Activated CD8-positive, alpha-beta memory T cell treated with anti-CD3 and anti-CD28 coated beads, Interleukin-2, amount 50 U/mL, for 4 hours (primary cell): ENCODE results near the gene TFEB.

Experiments used
- DNase-seq: peaks from one replicate; pipeline ENCODE4 v3.0.0-alpha.2; 2020

The TFEB gene

GRCh38 chr6:41736800-41737555 is 1.6 kb upstream of the TFEB start:
- DNase-seq = no peak

GRCh38 chr6:41736186-41736733 is 852 bp upstream of the TFEB start:
- DNase-seq = no peak

GRCh38 chr6:41734666-41735426 is 562 bp downstream of the TFEB start:
- peak; percentile 67 for DNase-seq

GRCh38 chr6:41733707-41734665 is 1.4 kb downstream of the TFEB start:
- DNase-seq = peak; percentile 64

- no peak for DNase-seq
Measured at GRCh38 chr6:41733360-41733706, 2.1 kb downstream of the TFEB start.

- DNase-seq = peak; percentile 58
Measured at GRCh38 chr6:41732591-41733359, 2.6 kb downstream of the TFEB start.

GRCh38 chr6:41732149-41732548 is 3.3 kb downstream of the TFEB start:
- DNase-seq = no peak

GRCh38 chr6:41731561-41732086 is 3.8 kb downstream of the TFEB start:
- DNase-seq = no peak

GRCh38 chr6:41730531-41731436 is 4.6 kb downstream of the TFEB start:
- DNase-seq = no peak

GRCh38 chr6:41729624-41730023 is 5.8 kb downstream of the TFEB start:
- DNase-seq = no peak

- DNase-seq = no peak
Measured at GRCh38 chr6:41728954-41729353, 6.5 kb downstream of the TFEB start.

- DNase-seq = no peak
Measured at GRCh38 chr6:41728073-41728936, 7.1 kb downstream of the TFEB start.

GRCh38 chr6:41727705-41728072 is 7.7 kb downstream of the TFEB start:
- no peak for DNase-seq

- DNase-seq = no peak
Measured at GRCh38 chr6:41726876-41727275, 8.5 kb downstream of the TFEB start.

GRCh38 chr6:41724586-41725501 is 10.6 kb downstream of the TFEB start:
- DNase-seq = no peak

GRCh38 chr6:41724228-41724580 is 11.2 kb downstream of the TFEB start:
- DNase-seq = no peak

- no peak for DNase-seq
Measured at GRCh38 chr6:41723530-41724227, 11.7 kb downstream of the TFEB start.

GRCh38 chr6:41722969-41723529 is 12.4 kb downstream of the TFEB start:
- DNase-seq = no peak
